Left lung (tissue), 10 donors: Measurements from ENCODE around the gene VOPP1. TPM values are rescaled to one million over a fixed set of nuclear protein-coding genes. Genes with fewer than 3 reads are reported as not detected.

ENCODE experiments used
- ATAC-seq: fragments of 200-7000 bp; cut with Tn5 transposase; one replicate; pipeline ENCODE4 v1.9.1; 2020; ENCODE audit warnings: moderate library complexity
- DNase-seq, 4 donors: peaks; one replicate each; pipeline ENCODE4 v3.0.0-alpha.2; 2013 to 2020
- H3K27ac ChIP-seq, 2 donors: fragments of 200-600 bp; sonication (generic) in 1 of 2; one replicate each; pipeline versions ENCODE4 v1.5.0 to v1.8.0; 2020 to 2021
- H3K27me3 ChIP-seq, 2 donors: fragments of 200-600 bp; sonication (generic) in 1 of 2; one replicate each; pipeline versions ENCODE4 v1.5.0 to v1.8.0; 2020 to 2021
- H3K36me3 ChIP-seq, 2 donors: fragments of 200-600 bp; sonication (generic) in 1 of 2; one replicate each; pipeline versions ENCODE4 v1.5.0 to v1.8.0; 2020 to 2021
- H3K4me1 ChIP-seq, 2 donors: fragments of 200-600 bp; one replicate each; pipeline ENCODE4 v1.8.0; 2021
- H3K4me3 ChIP-seq, 2 donors: fragments of 200-600 bp; sonication (generic) in 1 of 2; one replicate each; pipeline versions ENCODE4 v1.5.0 to v1.8.0; 2020 to 2021; ENCODE audit warnings: mild to moderate bottlenecking in 1 of 2
- H3K9me3 ChIP-seq, 2 donors: fragments of 200-600 bp; sonication (generic) in 1 of 2; one replicate each; pipeline versions ENCODE4 v1.5.0 to v1.8.0; 2020 to 2021
- CTCF ChIP-seq, 2 donors: fragments of 200-600 bp; sonication (generic) in 1 of 2; IDR thresholded peaks; one replicate each; pipeline versions ENCODE4 v1.5.0 to v1.8.0; 2021; ENCODE audit warnings: antibody characterized with exemption in 2 of 2
- intact Hi-C, 2 donors: fragments of 100-400 bp; cut with DNase I; formaldehyde crosslinking; loops; one replicate each; pipeline versions ENCODE4 v1.11.2 to v1.14.2; 2022
- polyA plus RNA-seq, 6 donors: library from polyadenylated mRNA; unstranded; fragments of 120-200 nt; gene quantifications; one replicate each; pipeline ENCODE4 v1.2.1, GENCODE V29; 2013; ENCODE audit not compliant: insufficient read length in 6 of 6
- total RNA-seq, 2 donors: library from RNA; stranded (reverse); fragmentation: NEBNext Ultra II Directional; extraction: Animal tissue kit (Norgen Biotek cat#: 25700); gene quantifications; one replicate each; pipeline ENCODE4 v1.2.1, GENCODE V29; 2021
- donor health status: DM: no; HTN: yes; CAD: no.
- donor health status: DM: no; HTN: no; CAD: no.

Gene VOPP1
- total and polyA plus RNA-seq, 8 donors, result 35.4 to 68.5 (median 40.4) TPM

- no peak for TF ChIP-seq CTCF (IDR thresholded peaks at IDR 0.05)
- no peaks in the 10 kb centered on the region for H3K4me1 ChIP-seq
- no peaks in the 10 kb centered on the region for H3K9me3 ChIP-seq
- intact Hi-C loops, result no loop called here
- H3K27ac ChIP-seq, result no peak overlapping the region
- no peaks in the 10 kb centered on the region for H3K27me3 ChIP-seq
- ATAC-seq, result no peak
- H3K36me3 ChIP-seq, result peaks cover 0 to 54% of the 10 kb centered on the region in 2 donors
- H3K4me3 ChIP-seq, result no peak overlapping the region
- no peak for DNase-seq
These were observed 82.8 kb downstream of the VOPP1 start for GRCh38 chr7:55489552-55489951.

GRCh38 chr7:55488804-55489340 lies 83.4 kb downstream of the VOPP1 start:
- no peak overlapping the region for H3K4me3 ChIP-seq
- no peak overlapping the region for H3K27ac ChIP-seq
- no peak for TF ChIP-seq CTCF (IDR thresholded peaks at IDR 0.05)
- ATAC-seq, result no peak
- intact Hi-C loops, result no loop called here
- no peaks in the 10 kb centered on the region for H3K9me3 ChIP-seq
- H3K4me1 ChIP-seq, result no peaks in the 10 kb centered on the region
- H3K36me3 ChIP-seq, result peaks cover 0 to 60% of the 10 kb centered on the region in 2 donors
- no peak for DNase-seq
- H3K27me3 ChIP-seq, result no peaks in the 10 kb centered on the region

GRCh38 chr7:55488216-55488615 lies 84.1 kb downstream of the VOPP1 start:
- ATAC-seq (no peak), DNase-seq (no peak)
- no peaks in the 10 kb centered on the region for H3K9me3 ChIP-seq
- peaks cover 0 to 65% of the 10 kb centered on the region in 2 donors for H3K36me3 ChIP-seq
- intact Hi-C loops, result no loop called here
- no peaks in the 10 kb centered on the region for H3K4me1 ChIP-seq
- no peaks in the 10 kb centered on the region for H3K27me3 ChIP-seq
- H3K27ac ChIP-seq, result no peak overlapping the region
- no peak overlapping the region for H3K4me3 ChIP-seq
- TF ChIP-seq CTCF (IDR thresholded peaks at IDR 0.05), result no peak

GRCh38 chr7:55486991-55487390 lies 85.3 kb downstream of the VOPP1 start:
- Histone ChIP-seq H3K27ac (no peak overlapping the region), H3K4me3 (no peak overlapping the region), H3K36me3 (peaks cover 0 to 62% of the 10 kb centered on the region in 2 donors), H3K9me3 (no peaks in the 10 kb centered on the region), H3K4me1 (no peaks in the 10 kb centered on the region), H3K27me3 (no peaks in the 10 kb centered on the region)
- DNase-seq (no peak), ATAC-seq (no peak)
- intact Hi-C loops, result no loop called here
- no peak for TF ChIP-seq CTCF (IDR thresholded peaks at IDR 0.05)

- no peak for TF ChIP-seq CTCF (IDR thresholded peaks at IDR 0.05)
- no peaks in the 10 kb centered on the region for H3K9me3 ChIP-seq
- no peak overlapping the region for H3K4me3 ChIP-seq
- H3K4me1 ChIP-seq, result no peaks in the 10 kb centered on the region
- H3K36me3 ChIP-seq, result peaks cover 0 to 54% of the 10 kb centered on the region in 2 donors
- H3K27me3 ChIP-seq, result no peaks in the 10 kb centered on the region
- no peak overlapping the region for H3K27ac ChIP-seq
- ATAC-seq (no peak), DNase-seq (no peak)
- intact Hi-C loops, result no loop called here
These were observed 86.1 kb downstream of the VOPP1 start for GRCh38 chr7:55486192-55486590.
